GM12801 (cell line): Measurements from ENCODE around the gene DNAH10.

Experiments
- CTCF ChIP-seq: IDR thresholded peaks from one replicate; pipeline ENCODE4 v1.5.1; 2011; ENCODE audit warnings: control low read depth; ENCODE audit not compliant: insufficient read length; ENCODE audit errors: extremely low read depth

DNAH10 gene

GRCh38 chr12:123772074-123772473 lies 10.0 kb downstream of the DNAH10 start:
- no peak for TF ChIP-seq CTCF

GRCh38 chr12:123773375-123773774 lies 11.3 kb downstream of the DNAH10 start:
- no peak for TF ChIP-seq CTCF

- TF ChIP-seq CTCF = no peak
Observed at GRCh38 chr12:123779551-123779950, 17.4 kb downstream of the DNAH10 start.

GRCh38 chr12:123782997-123783792 lies 21.1 kb downstream of the DNAH10 start:
- no peak for TF ChIP-seq CTCF

GRCh38 chr12:123787466-123787865 lies 25.4 kb downstream of the DNAH10 start:
- no peak for TF ChIP-seq CTCF

GRCh38 chr12:123788541-123788940 lies 26.4 kb downstream of the DNAH10 start:
- TF ChIP-seq CTCF = no peak

GRCh38 chr12:123790905-123791467 lies 28.9 kb downstream of the DNAH10 start:
- no peak for TF ChIP-seq CTCF
